GM15510 (cell line): Measurements from ENCODE around the gene NBEA.

ENCODE experiments used
- POLR2A ChIP-seq: IDR thresholded peaks from 3 replicates; pipeline ENCODE4 v1.6.1; 2011; ENCODE audit warnings: borderline replicate concordance; ENCODE audit not compliant: insufficient read length; ENCODE audit errors: extremely low read depth

Gene NBEA

GRCh38 chr13:35496761-35497386 is 554.8 kb downstream of the NBEA start:
- TF ChIP-seq POLR2A: no peak

DNA sequence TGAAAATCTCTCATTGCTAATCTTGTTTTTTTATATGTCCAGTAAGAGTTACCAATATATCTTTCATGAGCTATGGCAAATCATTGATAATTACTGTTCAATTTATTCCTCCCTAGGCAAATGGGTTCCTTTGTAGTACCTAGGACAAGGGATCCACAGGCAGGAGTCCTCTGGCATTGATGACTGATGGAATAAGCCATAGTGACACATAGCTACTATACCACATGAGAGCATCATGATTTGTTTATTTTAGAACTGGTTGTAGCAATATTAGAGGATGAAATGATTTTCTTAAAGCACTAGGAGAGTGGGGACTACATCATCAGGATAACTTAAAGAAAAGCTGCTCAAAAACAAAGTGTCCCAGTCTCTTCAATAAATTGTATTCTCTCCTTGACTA is 556.2 kb downstream of the NBEA start:
- TF ChIP-seq POLR2A: no peak

- no peak for TF ChIP-seq POLR2A
Measured at GRCh38 chr13:35499196-35499662, 557.2 kb downstream of the NBEA start.

- TF ChIP-seq POLR2A: no peak
Measured at GRCh38 chr13:35499676-35500075, 557.6 kb downstream of the NBEA start.

DNA sequence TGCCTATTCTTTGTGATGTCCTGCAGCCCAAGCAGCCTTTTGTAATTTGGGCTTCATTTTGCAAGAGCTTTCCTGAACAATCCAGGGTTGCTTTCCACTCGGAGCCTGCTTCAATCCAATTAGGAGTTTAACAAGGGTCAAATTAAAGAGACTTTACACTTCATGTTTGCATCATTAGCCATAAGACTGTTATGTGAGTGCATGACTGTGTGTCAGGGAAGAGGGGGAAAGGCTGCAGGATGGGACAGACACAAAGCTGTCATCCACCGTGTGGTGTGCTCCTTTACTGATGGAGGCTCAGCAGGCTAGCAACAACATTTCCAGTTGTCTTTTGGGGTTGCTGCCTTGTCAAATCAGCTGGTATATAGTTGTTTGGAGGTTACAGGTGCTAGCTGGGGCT is 558.1 kb downstream of the NBEA start:
- TF ChIP-seq POLR2A: no peak

DNA sequence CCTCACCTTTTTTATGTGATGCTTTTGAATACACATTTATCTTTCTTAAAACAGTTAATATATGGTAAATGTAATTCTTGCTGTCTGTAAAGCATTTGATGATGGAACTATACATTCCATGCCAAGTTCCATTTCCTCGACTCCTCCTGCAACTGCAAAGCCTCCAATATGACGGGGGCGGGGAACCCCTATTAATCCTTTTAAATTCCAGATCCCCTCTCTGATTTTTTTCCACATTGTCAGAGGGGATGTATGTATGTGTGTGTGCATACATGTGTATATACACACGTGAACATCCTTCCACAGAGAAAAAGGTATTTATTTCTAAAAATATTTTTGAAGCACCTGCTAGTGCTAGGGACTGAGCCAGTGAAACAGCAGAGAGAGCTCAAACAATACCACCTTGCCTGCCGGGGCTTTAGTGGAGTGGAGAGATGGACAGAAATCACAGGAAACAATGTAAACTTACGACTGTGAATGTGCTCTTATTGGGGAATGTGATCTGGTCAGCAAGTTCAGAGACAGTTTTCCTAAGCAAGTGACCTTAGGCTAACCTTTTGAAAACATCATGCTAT is 559.7 kb downstream of the NBEA start:
- TF ChIP-seq POLR2A: no peak

DNA sequence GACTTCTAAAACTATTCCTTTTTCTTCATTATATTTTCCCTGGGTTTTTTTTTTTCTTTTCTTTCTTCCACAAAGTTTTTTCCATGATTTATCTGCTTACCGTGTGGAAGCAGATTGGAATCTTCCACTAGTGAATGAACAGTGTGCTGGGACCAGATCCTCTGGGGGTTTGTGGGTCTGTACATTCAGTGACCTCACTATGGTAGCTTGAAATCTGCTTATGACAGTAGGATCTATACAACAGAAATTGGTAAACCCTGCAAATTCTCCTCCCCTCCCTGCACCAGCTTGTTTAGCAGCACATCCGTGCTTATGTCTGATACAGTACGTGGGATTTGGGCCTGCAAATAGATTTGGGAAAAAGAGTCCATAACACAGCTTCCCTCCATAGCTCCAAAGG is 560.4 kb downstream of the NBEA start:
- no peak for TF ChIP-seq POLR2A

GRCh38 chr13:35512271-35512920 is 570.3 kb downstream of the NBEA start:
- no peak for TF ChIP-seq POLR2A

DNA sequence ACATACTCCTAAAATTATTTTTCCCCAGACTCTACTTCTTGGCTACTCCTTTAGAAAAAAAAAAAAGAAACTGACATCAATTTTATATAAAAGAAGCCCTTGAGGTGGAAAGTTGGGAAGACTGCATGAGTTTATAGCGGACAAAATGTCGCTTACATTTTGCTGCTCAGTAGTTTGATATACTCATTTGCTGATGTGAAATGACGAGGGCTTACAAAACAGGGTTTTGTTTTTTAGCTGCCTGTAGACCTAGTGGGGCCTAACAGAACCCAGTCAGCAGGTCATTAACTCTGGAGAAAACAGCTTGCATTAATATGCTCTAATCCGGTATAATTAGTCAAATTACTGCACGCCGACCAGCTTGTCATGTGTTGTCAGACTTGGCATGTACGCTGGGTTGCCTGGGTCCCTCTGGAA is 572.0 kb downstream of the NBEA start:
- TF ChIP-seq POLR2A: no peak

DNA sequence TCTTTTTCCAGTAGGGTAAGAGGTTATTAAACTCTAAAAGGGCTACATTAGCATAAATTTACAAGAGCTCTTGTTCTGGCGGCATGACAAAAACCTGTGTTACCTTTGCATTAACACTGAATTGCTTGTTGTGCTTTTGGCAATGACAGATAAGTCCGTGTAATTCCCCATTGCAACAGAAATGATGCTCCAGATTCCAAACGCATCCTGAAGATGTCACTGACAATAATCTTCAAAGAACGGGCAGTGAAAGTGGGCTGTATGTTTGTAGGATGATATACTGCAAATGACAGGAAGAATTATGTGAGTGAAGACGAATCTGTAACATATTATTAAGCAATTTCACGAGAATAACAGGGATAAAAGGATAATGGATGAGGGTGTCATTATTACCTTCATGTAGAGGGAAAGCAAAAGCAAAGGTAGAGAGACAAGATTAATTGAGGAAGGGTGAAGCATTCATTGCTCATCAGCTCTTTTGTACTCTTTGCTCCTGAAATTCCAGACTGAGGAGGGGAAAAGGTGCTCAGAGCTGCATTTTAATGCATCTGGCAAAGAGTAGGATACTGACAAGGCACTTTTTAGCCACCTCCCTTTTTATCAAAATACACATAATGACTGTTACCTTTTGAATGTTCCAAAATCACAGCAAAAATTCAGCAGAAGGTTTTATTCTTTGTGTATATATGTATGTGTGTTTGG is 572.9 kb downstream of the NBEA start:
- TF ChIP-seq POLR2A: no peak

DNA sequence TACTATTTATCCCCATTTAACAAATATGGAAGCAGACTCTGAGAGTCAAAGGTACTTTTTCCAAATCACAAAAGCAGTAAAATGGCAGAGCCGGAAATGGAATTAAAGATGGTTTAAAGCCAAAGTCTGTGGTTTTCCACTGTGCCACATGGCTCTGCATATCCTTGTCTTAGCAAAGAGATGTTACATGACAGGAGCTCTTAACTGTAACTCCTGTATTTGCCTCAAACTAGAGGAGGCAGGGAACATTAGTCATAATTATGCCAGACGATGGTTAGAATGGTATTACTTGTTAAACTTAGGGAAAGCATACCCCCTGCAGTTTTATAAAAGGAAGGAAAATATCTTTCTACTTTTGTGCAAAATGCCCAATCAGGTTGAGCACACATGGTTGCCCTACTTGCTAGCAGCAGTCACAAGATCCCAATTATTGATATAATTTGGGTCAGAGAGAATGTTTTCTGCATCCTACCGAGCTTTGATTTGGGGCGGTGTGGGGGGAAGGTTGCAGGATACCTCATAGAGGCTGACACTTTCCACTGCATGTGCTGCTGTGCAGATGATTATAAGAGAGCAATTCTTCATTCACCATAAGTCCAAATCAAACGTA is 576.4 kb downstream of the NBEA start:
- no peak for TF ChIP-seq POLR2A

- no peak for TF ChIP-seq POLR2A
Measured at GRCh38 chr13:35524171-35524570, 582.1 kb downstream of the NBEA start.

GRCh38 chr13:35526577-35526976 is 584.5 kb downstream of the NBEA start:
- TF ChIP-seq POLR2A: no peak

DNA sequence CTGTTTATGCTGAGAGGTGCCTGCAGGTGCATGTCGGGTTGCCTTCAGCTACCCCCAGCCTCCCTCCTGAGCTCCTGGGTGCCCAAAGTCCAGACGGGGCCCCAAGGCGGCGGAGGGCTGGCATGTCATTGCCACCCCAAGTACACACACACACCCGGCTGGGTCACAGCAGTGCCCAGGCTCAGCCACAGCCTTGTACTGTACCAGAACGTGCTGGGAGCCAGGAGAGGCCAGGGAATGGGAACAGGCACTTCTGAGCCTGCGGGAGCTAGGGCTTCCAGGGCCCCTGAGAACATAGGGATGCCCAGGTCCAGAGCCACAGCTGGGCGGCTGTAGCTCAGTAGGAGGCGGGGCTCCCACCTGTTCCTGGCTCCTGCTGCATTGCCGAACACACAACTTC is 585.4 kb downstream of the NBEA start:
- TF ChIP-seq POLR2A: no peak

- no peak for TF ChIP-seq POLR2A
Measured at GRCh38 chr13:35530147-35530546, 588.1 kb downstream of the NBEA start.
